ENCODE results near the gene PARD6A. TPM values are rescaled to one million over a fixed set of nuclear protein-coding genes. Genes with fewer than 3 reads are reported as not detected.

PARD6A gene
- total RNA-seq, 1 donor from 2014 or later = 1.9 TPM

DNA sequence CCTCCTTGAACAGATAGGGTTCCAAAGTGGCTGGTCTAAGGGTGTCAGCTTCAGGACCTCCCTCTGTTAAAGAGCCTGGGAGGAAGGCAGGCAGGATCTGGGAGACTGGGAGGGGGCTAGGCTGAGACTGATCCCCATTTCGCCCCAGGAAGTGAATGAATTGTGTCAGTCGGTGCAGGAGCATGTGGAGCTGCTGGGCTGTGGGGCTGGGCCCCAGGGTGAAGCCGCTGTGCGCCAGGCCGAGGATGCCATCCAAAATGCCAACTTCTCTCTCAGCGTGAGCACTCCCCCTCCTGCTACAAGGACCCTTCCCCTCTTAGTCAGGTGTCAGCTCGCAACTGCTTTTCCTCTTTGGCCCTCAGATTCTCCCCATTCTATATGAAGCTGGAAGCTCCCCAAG is 9.7 kb upstream of the PARD6A start:
- Mint-ChIP-seq H3K4me3 (no peak overlapping the region), H3K36me3 (no peaks in the 10 kb centered on the region), H3K27me3 (ENCODE audit: low read depth) (peaks cover 56% of the 10 kb centered on the region), H3K4me1 (peaks cover 4% of the 10 kb centered on the region), H3K27ac (no peak overlapping the region), H3K9me3 (no peaks in the 10 kb centered on the region)
- TF ChIP-seq, protein P1, sequence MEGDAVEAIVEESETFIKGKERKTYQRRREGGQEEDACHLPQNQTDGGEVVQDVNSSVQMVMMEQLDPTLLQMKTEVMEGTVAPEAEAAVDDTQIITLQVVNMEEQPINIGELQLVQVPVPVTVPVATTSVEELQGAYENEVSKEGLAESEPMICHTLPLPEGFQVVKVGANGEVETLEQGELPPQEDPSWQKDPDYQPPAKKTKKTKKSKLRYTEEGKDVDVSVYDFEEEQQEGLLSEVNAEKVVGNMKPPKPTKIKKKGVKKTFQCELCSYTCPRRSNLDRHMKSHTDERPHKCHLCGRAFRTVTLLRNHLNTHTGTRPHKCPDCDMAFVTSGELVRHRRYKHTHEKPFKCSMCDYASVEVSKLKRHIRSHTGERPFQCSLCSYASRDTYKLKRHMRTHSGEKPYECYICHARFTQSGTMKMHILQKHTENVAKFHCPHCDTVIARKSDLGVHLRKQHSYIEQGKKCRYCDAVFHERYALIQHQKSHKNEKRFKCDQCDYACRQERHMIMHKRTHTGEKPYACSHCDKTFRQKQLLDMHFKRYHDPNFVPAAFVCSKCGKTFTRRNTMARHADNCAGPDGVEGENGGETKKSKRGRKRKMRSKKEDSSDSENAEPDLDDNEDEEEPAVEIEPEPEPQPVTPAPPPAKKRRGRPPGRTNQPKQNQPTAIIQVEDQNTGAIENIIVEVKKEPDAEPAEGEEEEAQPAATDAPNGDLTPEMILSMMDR (IDR thresholded peaks at IDR 0.05; ENCODE audit: unreplicated experiment) = no peak
- no peak for DNase-seq (ENCODE audit: low spot score in 2 of 2, unreplicated experiment in 2 of 2)

DNA sequence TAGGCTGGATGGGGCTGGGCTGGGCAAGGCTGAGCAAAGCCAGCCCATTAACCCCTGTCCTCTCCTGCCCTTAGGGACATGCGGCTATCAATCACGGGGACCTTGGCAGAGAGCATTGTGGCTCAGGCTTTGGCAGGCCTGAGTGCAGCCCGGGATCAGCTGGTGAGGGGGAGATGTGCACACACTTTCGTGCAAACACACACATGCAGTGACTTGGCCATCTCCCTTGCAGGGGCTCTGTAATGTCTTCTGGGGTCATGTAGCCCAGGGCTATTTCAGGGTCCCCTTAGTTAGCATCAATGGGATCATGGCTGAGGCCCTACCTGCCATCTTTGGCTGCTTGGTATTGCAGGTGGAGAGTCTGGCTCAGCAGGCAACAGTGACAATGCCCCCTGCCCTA is 8.9 kb upstream of the PARD6A start:
- Mint-ChIP-seq H3K9me3 (no peaks in the 10 kb centered on the region), H3K4me1 (peaks cover 4% of the 10 kb centered on the region), H3K36me3 (no peaks in the 10 kb centered on the region), H3K4me3 (peak overlapping the region; percentile 67), H3K27ac (no peak overlapping the region), H3K27me3 (ENCODE audit: low read depth) (peaks cover 52% of the 10 kb centered on the region)
- TF ChIP-seq, protein P1 (IDR thresholded peaks at IDR 0.05; ENCODE audit: unreplicated experiment) = no peak
- DNase-seq (ENCODE audit: low spot score in 2 of 2, unreplicated experiment in 2 of 2) = no peak

DNA sequence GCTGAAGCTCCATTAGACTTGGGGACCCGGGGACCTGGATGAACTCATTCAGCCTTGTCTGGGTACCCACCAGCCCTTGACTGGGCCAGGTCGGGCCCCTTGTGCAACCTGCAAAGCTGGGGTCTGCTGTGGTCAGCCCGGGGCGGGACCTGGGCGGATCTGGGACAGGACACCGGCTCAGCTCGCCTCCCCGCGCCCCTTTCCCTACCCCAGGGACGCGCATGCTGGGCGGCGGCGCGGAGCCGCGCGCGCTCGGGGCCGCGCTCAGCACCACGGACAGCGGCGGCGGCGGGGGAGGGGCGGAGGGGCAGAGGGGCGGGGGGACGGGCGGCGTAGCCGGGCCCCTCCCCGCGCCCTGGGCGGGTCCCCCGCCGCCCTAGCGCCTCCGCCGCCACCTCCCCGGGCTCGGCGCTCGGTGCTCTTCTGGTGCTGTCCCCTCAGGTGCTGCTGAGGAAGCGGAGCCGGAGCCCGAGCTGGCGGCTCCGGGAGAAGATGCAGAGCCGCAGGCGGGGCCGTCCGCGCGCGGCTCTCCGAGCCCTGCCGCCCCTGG is 8.1 kb upstream of the PARD6A start:
- DNase-seq (ENCODE audit: low spot score in 2 of 2, unreplicated experiment in 2 of 2) = peak in 1 of 2 experiments; percentile 55
- H3K27me3 Mint-ChIP-seq (ENCODE audit: low read depth) = peaks cover 50% of the 10 kb centered on the region
- H3K9me3 Mint-ChIP-seq = no peaks in the 10 kb centered on the region

DNA sequence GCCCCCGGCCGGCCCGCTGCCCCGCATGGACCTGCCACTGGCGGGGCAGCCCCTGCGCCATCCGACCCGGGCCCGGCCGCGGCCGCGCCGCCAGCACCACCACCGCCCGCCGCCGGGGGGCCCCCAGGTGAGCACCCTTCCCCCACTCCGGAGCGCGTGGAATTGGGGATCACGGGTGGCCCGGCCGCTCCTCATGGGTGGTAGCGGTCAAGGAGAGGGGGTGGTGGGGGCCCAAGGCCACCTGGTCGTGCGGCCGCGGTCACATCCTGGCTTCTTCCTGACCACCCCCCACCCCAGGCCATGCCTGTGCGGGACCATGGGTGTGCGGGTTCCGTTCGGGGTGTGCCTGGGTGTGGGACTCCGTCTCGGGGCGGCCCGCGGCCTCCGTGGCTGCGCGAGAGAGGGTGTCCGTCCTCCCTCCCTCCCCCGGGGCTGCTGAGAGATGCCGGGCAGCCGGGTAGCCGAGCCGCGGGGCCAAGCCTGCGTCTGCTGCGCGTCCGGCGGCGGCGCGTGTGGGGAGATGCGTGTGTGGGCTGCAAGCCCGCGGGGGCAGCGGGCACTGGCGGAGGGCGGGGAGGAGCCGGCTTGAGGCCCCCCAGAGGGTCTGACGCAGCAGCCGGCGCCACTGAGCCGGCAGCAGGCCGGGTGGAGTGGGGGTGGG is 7.5 kb upstream of the PARD6A start:
- Mint-ChIP-seq H3K9me3 (no peaks in the 10 kb centered on the region), H3K4me3 (peak overlapping the region; percentile 69), H3K27ac (no peak overlapping the region), H3K4me1 (peaks cover 4% of the 10 kb centered on the region), H3K27me3 (ENCODE audit: low read depth) (peaks cover 50% of the 10 kb centered on the region), H3K36me3 (no peaks in the 10 kb centered on the region)
- no peak for DNase-seq (ENCODE audit: low spot score in 2 of 2, unreplicated experiment in 2 of 2)
- TF ChIP-seq, protein P1 (IDR thresholded peaks at IDR 0.05; ENCODE audit: unreplicated experiment) = peak; percentile 55

More for the DNA sequence above, 8.1 kb upstream of the PARD6A start:
- TF ChIP-seq, protein P1 (IDR thresholded peaks at IDR 0.05; ENCODE audit: unreplicated experiment) = no peak
- Mint-ChIP-seq H3K27ac (no peak overlapping the region), H3K4me3 (peak overlapping the region; percentile 67), H3K4me1 (peaks cover 4% of the 10 kb centered on the region), H3K36me3 (no peaks in the 10 kb centered on the region)

DNA sequence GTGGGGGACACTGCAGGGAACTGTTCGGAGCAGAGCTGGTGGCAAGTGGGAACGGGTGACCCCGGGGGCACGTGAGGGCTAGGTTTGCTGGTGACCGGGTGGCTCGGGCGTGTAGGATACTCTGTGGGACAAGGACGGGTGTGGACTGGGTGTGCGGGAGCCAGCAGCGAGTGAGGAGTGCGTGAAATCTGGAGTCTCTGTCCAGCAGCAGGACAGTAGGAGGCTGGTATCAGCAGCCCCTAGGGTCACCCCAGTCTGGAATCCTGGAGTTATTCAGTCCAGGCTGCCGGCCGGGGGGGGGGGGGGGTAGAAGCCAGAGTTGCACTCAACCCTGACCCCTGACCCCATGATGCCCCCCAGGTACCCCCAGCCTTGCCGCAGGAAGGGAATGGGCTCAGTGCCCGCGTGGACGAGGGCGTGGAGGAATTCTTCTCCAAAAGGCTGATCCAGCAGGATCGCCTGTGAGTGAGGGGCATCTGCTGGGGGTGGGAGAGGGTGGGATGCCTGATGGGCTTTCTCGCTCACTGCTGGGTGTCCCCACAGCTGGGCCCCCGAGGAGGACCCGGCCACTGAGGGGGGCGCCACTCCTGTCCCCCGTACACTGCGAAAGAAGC is 6.9 kb upstream of the PARD6A start:
- Mint-ChIP-seq H3K4me1 (peaks cover 6% of the 10 kb centered on the region), H3K36me3 (no peaks in the 10 kb centered on the region), H3K27me3 (ENCODE audit: low read depth) (peaks cover 50% of the 10 kb centered on the region), H3K9me3 (no peaks in the 10 kb centered on the region), H3K27ac (no peak overlapping the region), H3K4me3 (peak overlapping the region; percentile 69)
- TF ChIP-seq, protein P1 (IDR thresholded peaks at IDR 0.05; ENCODE audit: unreplicated experiment) = no peak
- no peak for DNase-seq (ENCODE audit: low spot score in 2 of 2, unreplicated experiment in 2 of 2)

All from mesothelial cell of epicardium (in vitro differentiated cells).